Measurements from ENCODE around the gene NINJ1.

DNA sequence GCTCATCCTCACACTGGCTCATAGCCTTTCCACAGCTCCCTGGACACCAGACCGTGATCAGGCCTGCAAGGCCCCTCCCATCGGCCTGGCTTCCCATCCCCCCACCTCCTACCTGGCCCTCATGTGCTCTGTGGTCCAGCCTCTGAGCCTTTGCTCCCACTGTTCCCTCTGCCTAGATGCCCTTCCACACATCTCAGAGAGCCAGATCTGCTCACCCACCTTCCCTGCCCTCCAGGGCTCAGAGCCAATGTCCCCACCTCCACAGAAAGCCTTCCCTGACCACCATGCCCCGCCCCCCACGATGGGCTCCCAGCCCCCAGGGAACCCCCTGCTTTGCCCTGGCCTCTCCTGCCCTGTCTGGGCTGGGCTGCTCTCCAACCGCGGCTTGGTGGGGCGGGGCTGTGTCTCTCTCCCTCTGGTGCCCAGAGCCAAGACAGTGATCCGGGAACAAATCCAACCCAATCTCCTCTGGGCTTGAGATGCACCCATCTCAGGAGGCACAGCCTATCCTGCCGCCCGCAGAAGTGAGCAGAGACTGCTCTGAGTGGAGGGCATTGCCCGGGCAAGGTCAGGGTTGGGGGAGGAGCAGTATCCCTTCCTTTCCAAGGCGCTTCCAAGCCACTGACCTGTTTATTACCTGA is 1.6 kb downstream of the NINJ1 start:
- TF ChIP-seq, protein P1, sequence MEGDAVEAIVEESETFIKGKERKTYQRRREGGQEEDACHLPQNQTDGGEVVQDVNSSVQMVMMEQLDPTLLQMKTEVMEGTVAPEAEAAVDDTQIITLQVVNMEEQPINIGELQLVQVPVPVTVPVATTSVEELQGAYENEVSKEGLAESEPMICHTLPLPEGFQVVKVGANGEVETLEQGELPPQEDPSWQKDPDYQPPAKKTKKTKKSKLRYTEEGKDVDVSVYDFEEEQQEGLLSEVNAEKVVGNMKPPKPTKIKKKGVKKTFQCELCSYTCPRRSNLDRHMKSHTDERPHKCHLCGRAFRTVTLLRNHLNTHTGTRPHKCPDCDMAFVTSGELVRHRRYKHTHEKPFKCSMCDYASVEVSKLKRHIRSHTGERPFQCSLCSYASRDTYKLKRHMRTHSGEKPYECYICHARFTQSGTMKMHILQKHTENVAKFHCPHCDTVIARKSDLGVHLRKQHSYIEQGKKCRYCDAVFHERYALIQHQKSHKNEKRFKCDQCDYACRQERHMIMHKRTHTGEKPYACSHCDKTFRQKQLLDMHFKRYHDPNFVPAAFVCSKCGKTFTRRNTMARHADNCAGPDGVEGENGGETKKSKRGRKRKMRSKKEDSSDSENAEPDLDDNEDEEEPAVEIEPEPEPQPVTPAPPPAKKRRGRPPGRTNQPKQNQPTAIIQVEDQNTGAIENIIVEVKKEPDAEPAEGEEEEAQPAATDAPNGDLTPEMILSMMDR (IDR thresholded peaks at IDR 0.05), result no peak
- TF ChIP-seq POLR2A (IDR thresholded peaks at IDR 0.05), result no peak
